GM18868 (cell line): ENCODE measurements around the gene ME3.
"Not testable (repeated sequence)": the region's sequence is repeated elsewhere in the genome, so short reads cannot be mapped to it uniquely, and the experiment has no call there.

ENCODE experiments used
- ATAC-seq: cut with Tn5 transposase; IDR thresholded peaks from one replicate; pipeline ENCODE4 v1.9.1; 2021; ENCODE audit warnings: mild to moderate bottlenecking, moderate library complexity; ENCODE audit not compliant: unreplicated experiment

Gene ME3

GRCh38 chr11:86565801-86566312 is 106.6 kb downstream of the ME3 start:
- ATAC-seq, result no peak

DNA sequence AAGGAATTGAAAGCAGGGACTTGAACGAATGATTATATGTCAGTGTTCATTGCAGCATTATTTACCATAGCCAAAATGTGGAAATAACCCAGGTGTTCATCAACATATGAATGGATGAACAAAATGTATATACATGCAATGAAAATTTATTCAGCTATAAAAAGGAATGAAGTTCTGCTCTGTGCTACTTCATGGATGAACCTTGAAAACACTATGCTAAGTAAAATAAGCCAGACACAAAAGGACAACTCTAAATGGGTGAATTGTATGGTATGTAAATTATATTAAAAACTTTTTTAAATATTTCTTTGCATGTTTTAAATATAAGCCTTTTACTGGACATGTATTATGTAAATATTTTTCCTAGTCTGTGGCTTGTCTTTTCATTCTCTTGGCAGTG is 107.0 kb downstream of the ME3 start:
- no peak for ATAC-seq

DNA sequence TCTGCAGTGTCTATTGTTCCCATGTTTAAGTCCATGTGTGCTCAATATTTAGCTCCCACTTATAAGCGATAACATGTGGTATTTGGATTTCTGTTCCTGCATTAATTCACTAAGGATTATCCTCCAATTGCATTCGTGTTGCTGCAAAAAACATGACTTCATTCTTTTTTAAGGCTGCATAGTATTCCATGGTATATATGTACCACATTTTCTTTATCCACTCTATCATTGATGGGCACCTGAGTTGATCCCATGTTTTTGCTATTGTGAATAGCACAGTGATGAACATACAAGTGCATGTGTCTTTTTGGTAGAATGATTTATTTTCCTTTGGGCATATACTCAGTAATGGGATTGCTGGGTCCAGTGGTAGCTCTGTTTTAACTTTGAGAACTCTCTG is 109.6 kb downstream of the ME3 start:
- not testable (repeated sequence) for ATAC-seq

DNA sequence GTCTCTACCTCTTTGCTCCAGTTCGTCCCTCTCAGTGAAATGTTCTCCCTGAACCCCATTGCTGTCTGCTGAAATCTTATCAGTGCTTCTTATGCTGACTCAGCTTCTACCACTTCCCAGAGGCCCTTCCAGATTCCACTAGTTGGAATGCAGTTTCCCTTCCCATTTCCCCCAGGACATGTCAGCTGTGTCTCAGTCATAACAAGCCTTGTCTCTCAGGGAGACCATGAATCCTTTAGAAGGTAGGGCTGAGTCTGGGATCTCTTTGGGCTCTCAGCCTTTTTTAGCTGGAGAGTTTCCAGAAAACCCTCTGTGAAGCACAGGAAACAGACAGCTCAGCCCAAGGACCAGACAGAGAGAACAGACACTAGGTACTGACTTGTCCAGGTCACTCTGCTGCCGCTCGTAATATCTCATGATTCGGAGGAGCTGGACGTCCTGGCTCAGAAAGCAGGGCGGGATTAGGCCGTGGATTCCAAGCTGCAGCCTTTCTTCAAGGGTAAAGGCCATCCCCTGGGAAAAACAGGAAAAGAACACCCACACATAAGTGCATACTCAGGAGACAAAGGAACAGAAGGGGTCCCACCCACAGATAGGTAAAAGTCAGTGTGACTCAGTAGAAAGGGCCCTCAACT is 113.0 kb downstream of the ME3 start:
- ATAC-seq, result no peak

DNA sequence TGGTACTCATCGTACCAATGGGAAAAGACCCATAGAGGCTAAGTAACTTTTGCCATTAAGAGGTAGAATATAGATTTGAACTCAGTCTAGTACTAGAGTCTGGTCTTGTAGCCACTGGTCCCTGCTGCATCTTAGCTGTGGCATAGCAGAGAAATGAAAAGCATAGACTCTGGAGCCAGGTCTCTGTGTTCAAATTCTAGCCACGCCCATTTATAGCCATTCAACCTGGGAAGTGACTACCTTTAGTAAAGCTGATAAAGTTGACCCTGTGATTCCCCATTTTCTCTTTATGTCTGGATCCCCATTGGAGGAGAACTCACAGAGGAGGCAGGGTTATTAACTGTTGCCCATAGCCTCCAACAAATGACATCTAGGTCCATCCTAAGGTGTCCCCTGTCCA is 113.6 kb downstream of the ME3 start:
- ATAC-seq, result no peak

DNA sequence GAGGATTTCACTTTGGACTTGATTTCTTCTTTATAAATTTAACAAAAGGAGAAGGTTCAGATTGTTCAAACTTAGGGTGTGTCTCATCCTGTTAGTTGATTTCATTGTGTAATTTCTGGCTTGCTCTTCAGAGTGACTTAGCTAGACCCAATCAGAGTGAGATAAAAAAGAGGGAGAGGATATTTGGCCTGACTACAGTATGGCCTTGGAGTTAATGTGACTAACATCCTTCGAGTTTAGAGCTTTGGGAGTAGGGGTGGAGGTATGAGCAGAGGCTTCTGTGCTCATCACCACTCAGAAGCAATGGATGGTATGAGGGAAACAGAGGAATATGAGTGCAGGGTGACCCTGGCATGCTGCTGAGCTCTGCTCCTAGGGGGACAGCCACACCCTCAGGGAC is 114.2 kb downstream of the ME3 start:
- no peak for ATAC-seq

DNA sequence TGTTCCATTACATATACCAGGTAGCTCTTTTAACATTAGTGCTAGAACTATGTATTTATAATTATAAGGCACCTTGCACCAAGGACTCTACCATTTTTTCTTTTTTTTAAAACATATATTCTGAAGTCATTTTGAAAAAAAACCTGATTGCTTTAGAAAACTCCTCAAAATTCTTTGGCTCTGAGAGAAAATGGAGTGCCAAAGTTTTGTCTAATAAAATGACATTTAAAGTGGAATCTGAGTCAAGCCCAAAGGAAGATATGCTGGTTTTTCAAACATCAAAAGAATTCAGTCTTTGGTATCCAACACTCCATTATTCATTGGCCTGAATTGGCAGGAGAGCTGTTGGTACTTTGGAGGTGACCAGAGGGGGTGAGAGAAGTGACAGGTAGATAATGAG is 116.5 kb downstream of the ME3 start:
- ATAC-seq, result no peak

DNA sequence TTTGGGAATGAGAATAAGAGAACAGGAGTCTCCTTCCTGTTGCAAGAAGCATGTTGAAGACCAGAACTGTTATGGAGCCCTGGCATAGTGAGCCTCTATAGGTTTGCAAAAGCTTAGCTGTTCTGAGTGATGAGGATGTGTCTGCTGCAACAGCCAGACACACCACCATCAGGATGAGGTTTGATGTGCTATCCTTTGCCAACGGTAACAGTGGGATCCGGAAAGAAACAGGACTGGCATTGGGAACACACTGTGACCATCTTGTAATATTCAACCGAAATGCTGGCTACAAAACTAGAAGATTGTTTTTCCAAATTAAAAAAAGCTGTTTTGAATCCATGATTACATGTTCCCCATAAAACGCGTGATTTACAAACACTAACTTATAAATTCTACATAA is 117.0 kb downstream of the ME3 start:
- no peak for ATAC-seq

- ATAC-seq, result no peak
Observed at GRCh38 chr11:86553265-86553664, 119.2 kb downstream of the ME3 start.

DNA sequence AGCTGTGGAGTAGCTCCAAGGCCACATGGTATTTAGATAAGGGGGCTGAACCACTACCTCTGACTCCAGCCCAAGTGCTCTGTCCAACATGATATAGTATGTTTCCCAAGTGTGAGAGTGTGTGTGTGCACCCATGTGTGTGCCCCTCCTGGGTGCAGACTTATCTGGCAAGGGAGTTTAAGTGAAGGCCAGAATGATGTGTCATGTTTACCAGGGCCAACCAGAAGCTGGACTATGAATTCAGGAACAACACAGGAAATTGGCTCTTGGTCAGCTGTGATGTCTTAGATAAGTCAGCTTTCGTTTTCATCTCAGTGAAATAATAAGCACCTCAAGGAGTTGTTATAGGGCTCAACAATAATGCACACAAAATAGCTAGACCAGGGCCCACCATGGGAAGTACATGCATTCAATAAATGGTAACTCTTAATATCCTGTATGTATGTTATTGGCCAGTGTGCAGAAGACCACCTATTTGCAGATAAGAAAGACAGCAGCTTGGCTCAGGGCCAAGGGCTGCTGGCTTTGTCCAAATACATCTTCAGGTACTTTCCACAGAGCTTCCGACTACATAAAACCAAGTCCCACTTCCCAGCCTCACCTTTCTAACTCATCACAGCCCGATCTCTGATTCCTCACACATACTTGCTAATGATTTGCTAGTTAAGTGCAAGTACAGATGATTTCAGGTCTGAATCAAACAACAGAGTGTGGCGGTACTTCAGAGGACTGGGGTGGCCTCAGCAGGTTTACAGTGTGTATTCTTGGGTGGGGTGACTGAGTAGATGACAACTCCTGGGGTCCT is 120.9 kb downstream of the ME3 start:
- ATAC-seq, result peak; percentile 89

DNA sequence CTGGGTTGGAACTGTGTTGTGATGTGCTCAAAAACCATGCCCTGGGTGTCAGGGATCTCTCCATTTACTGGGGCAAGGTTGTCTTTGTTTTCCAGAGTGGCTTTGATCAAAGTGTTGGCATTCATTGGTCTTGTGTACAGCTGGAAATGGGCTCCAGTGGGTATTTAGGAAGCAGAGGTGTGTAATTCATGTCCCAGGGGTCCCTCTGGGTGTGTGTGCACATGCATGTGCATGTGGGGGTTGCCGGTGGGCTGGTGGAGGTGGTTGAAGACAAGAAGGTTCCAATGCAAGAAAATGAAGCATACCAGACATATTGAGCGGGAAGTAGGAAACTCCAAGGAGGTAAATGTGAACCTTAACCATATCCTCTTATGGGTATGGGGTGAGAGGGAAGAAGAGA is 121.7 kb downstream of the ME3 start:
- no peak for ATAC-seq

GRCh38 chr11:86548271-86548917 is 124.0 kb downstream of the ME3 start:
- ATAC-seq, result no peak

- ATAC-seq, result no peak
Observed at GRCh38 chr11:86547727-86548126, 124.7 kb downstream of the ME3 start.

- not testable (repeated sequence) for ATAC-seq
Observed at GRCh38 chr11:86541299-86541698, 131.1 kb downstream of the ME3 start.

DNA sequence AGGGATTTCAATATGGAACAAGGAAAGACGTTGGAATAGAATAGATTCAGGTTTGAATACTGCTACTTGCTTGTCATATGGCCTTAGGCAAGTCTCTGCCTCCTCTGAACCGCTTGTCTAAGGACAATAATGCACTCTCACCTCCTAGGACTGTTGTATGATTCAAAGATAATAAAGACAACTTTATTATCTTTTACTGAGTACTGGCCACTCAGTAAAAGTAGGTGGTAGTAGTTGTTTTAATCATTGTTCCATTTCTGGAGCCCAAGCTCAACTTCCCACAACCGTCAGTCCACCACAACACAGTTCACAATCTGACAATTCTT is 134.2 kb downstream of the ME3 start:
- no peak for ATAC-seq

- ATAC-seq, result no peak
Observed at GRCh38 chr11:86537541-86538222, 134.7 kb downstream of the ME3 start.

DNA sequence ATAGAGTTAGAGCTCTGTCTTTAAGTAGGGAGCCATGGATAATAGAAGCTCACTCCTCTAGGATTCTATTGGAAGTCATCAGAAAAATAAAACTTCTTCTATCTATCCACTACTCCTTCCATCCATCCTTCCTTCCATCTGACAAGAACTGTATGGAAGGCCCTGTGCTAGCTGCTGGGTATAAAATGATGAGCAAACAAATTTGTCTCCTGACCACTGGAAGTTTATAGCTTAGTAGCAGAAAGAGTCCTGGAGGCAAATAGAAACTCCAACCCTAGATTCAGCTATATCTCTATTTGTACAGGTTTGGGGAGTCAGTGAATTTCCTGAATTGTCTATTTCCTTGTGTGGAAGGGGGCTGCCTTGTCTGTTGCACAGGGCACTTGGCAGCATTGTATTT is 136.6 kb downstream of the ME3 start:
- no peak for ATAC-seq

DNA sequence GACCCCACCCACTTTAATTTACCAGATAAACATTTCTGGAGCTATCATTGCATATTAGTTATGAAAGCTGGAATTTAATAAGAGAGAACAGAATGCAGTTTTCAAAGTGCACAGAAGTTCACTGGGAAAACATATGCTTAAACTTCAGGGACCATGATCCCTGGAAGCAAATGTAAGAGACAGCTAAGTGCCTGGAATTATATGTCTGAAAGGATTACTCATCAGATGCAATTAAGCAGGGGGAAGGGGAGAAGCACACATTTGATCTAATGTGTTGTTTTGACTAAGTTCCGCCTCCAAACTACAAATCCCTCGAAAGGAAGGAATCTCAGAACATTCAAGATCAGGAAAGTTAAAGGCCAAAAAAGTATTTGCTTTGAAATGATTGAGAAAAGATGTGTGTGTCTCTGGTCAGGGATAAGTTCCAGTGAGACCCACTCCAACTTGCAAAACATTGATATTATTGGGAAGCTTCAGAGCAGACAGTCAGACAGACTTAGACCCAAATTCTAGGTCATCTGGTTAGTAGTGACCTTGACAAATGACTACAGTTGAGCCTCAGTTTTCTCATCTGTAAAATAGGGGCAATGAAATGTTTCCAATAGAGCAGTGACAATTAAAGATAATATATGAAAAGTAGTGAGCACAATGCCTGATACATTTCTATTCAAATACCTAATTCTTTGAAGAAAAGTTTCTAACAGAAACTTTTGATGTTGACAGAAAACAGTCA is 147.6 kb downstream of the ME3 start:
- no peak for ATAC-seq

DNA sequence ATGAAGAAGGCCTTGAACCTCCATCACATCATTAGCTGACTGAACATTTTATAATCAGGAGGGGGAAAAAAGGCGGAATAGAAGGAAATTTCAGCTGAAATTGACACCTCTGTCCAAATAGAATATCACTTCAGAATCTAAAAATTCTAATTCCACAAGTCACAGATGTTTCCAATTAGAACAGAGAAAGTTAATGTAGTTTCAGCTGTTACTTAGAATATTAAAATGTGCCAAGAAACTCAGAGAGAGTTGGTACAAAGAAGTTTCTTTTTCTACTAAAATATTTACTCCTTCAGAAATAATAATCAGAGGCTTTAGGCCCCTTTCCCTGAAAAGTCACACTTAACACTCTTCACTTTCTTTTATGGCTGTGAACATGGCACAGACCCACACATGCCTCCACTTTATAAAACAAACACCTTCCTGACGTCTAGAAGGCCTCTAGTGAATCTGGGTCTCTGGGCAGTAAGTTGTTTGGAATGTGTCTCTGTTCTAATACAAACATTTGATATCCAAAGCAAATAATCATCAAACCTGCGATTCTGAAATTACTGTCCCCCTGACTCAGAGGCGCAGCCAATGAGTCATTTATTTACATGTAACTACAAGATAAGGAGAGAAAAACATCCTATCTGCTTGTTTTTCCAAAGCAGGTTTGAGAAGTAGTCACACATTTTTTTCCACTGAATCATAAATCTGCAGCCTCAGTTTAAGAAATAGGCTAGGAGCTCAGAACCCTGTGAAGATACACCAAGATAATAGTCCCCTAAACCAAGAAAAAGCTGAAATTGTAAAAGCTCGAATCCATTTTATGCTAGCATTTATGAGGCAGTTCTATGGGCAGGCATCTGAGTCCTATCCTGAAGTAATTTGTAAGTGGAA is 148.4 kb downstream of the ME3 start:
- no peak for ATAC-seq

- ATAC-seq, result not testable (repeated sequence)
Observed at GRCh38 chr11:86522512-86522911, 149.9 kb downstream of the ME3 start.
